CD4-positive, alpha-beta T cell treated with Interferon gamma for 1 hour (primary cell): ENCODE measurements around the gene LRRC25.

Experiments used
- DNase-seq: peaks from one replicate; pipeline ENCODE4 v3.0.0-alpha.2; 2020

The LRRC25 gene

GRCh38 chr19:18435842-18436670 is 38.6 kb upstream of the LRRC25 start:
- no peak for DNase-seq

GRCh38 chr19:18435178-18435841 is 37.9 kb upstream of the LRRC25 start:
- no peak for DNase-seq

GRCh38 chr19:18434411-18435175 is 37.2 kb upstream of the LRRC25 start:
- DNase-seq = no peak

GRCh38 chr19:18433735-18434398 is 36.4 kb upstream of the LRRC25 start:
- no peak for DNase-seq

GRCh38 chr19:18433015-18433691 is 35.7 kb upstream of the LRRC25 start:
- peak; percentile 65 for DNase-seq

GRCh38 chr19:18432275-18433014 is 35.0 kb upstream of the LRRC25 start:
- DNase-seq = no peak

- DNase-seq = no peak
Observed at GRCh38 chr19:18431351-18432197, 34.2 kb upstream of the LRRC25 start.

GRCh38 chr19:18430417-18431144 is 33.2 kb upstream of the LRRC25 start:
- DNase-seq = no peak

GRCh38 chr19:18429717-18430416 is 32.4 kb upstream of the LRRC25 start:
- DNase-seq = peak; percentile 33

GRCh38 chr19:18428787-18429674 is 31.6 kb upstream of the LRRC25 start:
- peak; percentile 92 for DNase-seq

- no peak for DNase-seq
Observed at GRCh38 chr19:18428173-18428786, 30.9 kb upstream of the LRRC25 start.

- DNase-seq = no peak
Observed at GRCh38 chr19:18427743-18428113, 30.3 kb upstream of the LRRC25 start.

GRCh38 chr19:18427080-18427742 is 29.8 kb upstream of the LRRC25 start:
- DNase-seq = no peak

- no peak for DNase-seq
Observed at GRCh38 chr19:18426416-18426767, 29.0 kb upstream of the LRRC25 start.

- DNase-seq = no peak
Observed at GRCh38 chr19:18425515-18426415, 28.3 kb upstream of the LRRC25 start.

GRCh38 chr19:18424890-18425514 is 27.6 kb upstream of the LRRC25 start:
- DNase-seq = no peak
